Ascending aorta (tissue), 2 donors: ENCODE data around the gene PTGIS. TPM values are rescaled to one million over a fixed set of nuclear protein-coding genes. Genes with fewer than 3 reads are reported as not detected.
"Not testable (repeated sequence)": the region's sequence is repeated elsewhere in the genome, so short reads cannot be mapped to it uniquely, and the experiment has no call there.

Source experiments
- DNase-seq, 2 donors: peaks; one replicate each; pipeline ENCODE4 v3.0.0-alpha.2; 2019; ENCODE audit warnings: low spot score in 2 of 2
- H3K27ac ChIP-seq, 2 donors: fragments of 200-600 bp; sonication (generic); one replicate each; pipeline ENCODE4 v1.5.1; 2016 to 2017; ENCODE audit warnings: mild to moderate bottlenecking in 1 of 2
- H3K27me3 ChIP-seq: fragments of 200-600 bp; sonication (generic); one replicate; pipeline ENCODE4 v1.5.1; 2017
- H3K36me3 ChIP-seq, 2 donors: fragments of 200-600 bp; sonication (generic); one replicate each; pipeline ENCODE4 v1.5.1; 2016
- H3K4me1 ChIP-seq, 2 donors: fragments of 200-600 bp; sonication (generic); one replicate each; pipeline ENCODE4 v1.5.1; 2016 to 2017; ENCODE audit warnings: mild to moderate bottlenecking in 1 of 2
- H3K4me3 ChIP-seq, 2 donors: fragments of 200-600 bp; sonication (generic); one replicate each; pipeline ENCODE4 v1.5.1; 2016 to 2017; ENCODE audit warnings: mild to moderate bottlenecking in 1 of 2
- H3K9me3 ChIP-seq, 2 donors: fragments of 200-600 bp; sonication (generic); one replicate each; pipeline ENCODE4 v1.5.1; 2016
- intact Hi-C: fragments of 100-400 bp; cut with DNase I; formaldehyde crosslinking; loops from one replicate; pipeline ENCODE4 v1.15.1; 2023
- total RNA-seq: library from RNA; depleted of rRNA; stranded (reverse); fragments of >200 nt; gene quantifications from one replicate; pipeline ENCODE4 v1.1.0, GENCODE V29; 2016
- TF ChIP-seq, protein P1 (sequence below), 3 experiments: fragments of 200-600 bp in 2 of 3; fragments of 450-650 bp in 1 of 3; sonication (generic) in 2 of 3; IDR thresholded peaks; one replicate each; pipeline ENCODE4 v1.5.1; 2016 to 2019; ENCODE audit warnings: antibody characterized with exemption in 3 of 3, mild to moderate bottlenecking in 1 of 3, moderate library complexity in 1 of 3

The PTGIS gene
- total RNA-seq, 1 donor from 2014 or later = 288 TPM

GRCh38 chr20:49566401-49567364 lies 1.3 kb downstream of the PTGIS start:
- Histone ChIP-seq H3K4me3 (peak overlapping the region; percentile 67 to 94), H3K4me1 (peaks cover 21 to 50% of the 10 kb centered on the region in 2 donors), H3K36me3 (peaks cover 9 to 11% of the 10 kb centered on the region in 2 donors), H3K27me3 (no peaks in the 10 kb centered on the region), H3K27ac (peak overlapping the region; percentile 97 to 100), H3K9me3 (no peaks in the 10 kb centered on the region)
- DNase-seq = no peak
- TF ChIP-seq, protein P1, sequence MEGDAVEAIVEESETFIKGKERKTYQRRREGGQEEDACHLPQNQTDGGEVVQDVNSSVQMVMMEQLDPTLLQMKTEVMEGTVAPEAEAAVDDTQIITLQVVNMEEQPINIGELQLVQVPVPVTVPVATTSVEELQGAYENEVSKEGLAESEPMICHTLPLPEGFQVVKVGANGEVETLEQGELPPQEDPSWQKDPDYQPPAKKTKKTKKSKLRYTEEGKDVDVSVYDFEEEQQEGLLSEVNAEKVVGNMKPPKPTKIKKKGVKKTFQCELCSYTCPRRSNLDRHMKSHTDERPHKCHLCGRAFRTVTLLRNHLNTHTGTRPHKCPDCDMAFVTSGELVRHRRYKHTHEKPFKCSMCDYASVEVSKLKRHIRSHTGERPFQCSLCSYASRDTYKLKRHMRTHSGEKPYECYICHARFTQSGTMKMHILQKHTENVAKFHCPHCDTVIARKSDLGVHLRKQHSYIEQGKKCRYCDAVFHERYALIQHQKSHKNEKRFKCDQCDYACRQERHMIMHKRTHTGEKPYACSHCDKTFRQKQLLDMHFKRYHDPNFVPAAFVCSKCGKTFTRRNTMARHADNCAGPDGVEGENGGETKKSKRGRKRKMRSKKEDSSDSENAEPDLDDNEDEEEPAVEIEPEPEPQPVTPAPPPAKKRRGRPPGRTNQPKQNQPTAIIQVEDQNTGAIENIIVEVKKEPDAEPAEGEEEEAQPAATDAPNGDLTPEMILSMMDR (IDR thresholded peaks at IDR 0.05) = no peak
- intact Hi-C loops = no loop called here

DNA sequence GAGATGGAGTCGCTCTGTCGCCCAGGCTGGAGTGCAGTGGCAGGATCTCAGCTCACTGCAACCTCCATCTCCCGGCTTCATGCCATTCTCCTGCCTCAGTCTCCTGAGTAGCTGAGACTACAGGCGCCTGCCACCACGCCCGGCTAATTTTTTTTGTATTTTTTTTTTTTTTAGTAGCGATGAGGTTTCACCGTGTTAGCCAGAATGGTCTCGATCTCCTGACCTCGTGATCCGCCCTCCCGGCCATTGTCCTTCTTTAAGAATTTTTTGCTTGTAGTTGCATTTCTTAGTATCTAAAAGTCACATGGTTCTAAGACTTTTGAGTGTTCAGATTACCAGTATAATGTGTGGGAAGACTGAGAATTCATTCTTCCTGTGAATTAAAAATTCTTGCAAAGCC lies 2.9 kb downstream of the PTGIS start:
- peak in 1 of 2 donors; percentile 58 for DNase-seq
- intact Hi-C loops, H3K9me3 ChIP-seq, H3K27me3 ChIP-seq: not testable (repeated sequence)
- Histone ChIP-seq H3K36me3 (peaks cover 15 to 26% of the 10 kb centered on the region in 2 donors), H3K4me1 (peaks cover 24 to 62% of the 10 kb centered on the region in 2 donors), H3K4me3 (peak overlapping the region; percentile 31 to 94), H3K27ac (peak overlapping the region; percentile 97 to 100)

GRCh38 chr20:49563015-49563980 lies 4.6 kb downstream of the PTGIS start:
- Histone ChIP-seq H3K4me1 (peaks cover 20 to 60% of the 10 kb centered on the region in 2 donors), H3K27me3 (no peaks in the 10 kb centered on the region), H3K4me3 (peak overlapping the region in 1 of 2 donors; percentile 94), H3K9me3 (no peaks in the 10 kb centered on the region), H3K27ac (peak overlapping the region; percentile 97 to 100), H3K36me3 (peaks cover 15 to 26% of the 10 kb centered on the region in 2 donors)
- TF ChIP-seq, protein P1 (IDR thresholded peaks at IDR 0.05) = no peak
- intact Hi-C loops = no loop called here
- peak in 1 of 2 donors; percentile 49 for DNase-seq

DNA sequence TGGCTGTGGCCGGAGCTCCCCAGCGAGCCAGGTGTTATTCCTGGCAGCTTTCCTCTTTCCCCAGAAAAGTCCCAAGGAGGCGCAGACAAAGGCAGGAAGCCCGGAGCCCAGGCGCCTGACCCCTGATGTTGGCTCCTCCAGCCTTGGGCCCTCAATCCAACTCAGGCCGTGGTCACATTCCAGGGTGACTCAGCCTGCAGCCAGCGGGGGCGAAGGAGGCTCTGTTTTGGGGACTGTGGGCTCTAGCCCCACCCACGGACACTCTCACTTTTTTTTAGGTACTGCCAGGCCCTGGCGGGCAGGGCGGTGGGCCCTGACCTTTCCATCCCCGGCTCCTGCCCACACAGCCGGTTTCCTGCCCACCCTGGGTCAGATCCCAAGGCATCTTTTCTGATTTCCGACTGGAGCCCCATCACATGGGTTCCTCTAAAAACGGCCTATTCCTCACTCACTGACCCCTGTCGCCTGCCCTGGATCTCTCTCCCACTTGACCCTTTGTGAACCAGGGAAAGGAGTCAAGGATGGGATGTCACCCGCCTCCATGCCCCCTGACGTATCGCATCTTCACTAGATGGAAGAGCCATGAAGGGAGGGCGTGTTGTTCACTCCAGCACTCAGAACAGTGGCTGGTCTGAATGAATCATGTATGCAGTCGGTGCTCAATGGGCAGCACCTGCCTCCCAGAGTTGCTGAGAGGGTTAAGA lies 5.5 kb downstream of the PTGIS start:
- Histone ChIP-seq H3K27me3 (no peaks in the 10 kb centered on the region), H3K36me3 (peaks cover 15 to 26% of the 10 kb centered on the region in 2 donors), H3K4me1 (peaks cover 26 to 68% of the 10 kb centered on the region in 2 donors), H3K27ac (peak overlapping the region; percentile 97 to 100), H3K9me3 (no peaks in the 10 kb centered on the region), H3K4me3 (peak overlapping the region in 1 of 2 donors; percentile 94)
- DNase-seq = peak; percentile 87 to 97
- intact Hi-C loops = no loop called here
- TF ChIP-seq, protein P1 (IDR thresholded peaks at IDR 0.05) = no peak

DNA sequence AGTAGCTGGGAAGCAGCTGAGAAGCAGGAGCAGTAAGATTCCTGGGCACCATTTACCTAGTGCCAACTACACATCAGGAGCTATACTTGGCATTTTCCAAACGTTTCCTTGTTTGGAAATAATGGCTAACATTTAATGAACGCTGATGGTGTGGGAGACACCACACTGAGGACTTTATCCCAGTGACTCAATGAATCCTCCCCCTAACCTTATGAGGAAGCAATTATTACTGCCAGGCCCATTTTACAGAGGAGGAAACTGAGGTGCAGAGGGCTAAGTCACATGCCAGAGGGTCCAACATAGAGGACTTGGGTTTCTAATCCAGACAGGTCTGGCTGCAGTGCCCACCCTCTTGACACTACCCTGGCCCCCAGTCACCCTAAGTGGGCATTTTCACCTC lies 6.1 kb downstream of the PTGIS start:
- Histone ChIP-seq H3K27me3 (no peaks in the 10 kb centered on the region), H3K27ac (peak overlapping the region; percentile 97 to 100), H3K36me3 (peaks cover 15 to 26% of the 10 kb centered on the region in 2 donors), H3K4me1 (peaks cover 26 to 75% of the 10 kb centered on the region in 2 donors), H3K9me3 (no peaks in the 10 kb centered on the region), H3K4me3 (peak overlapping the region in 1 of 2 donors; percentile 94)
- intact Hi-C loops = no loop called here
- DNase-seq = no peak
- TF ChIP-seq, protein P1 (IDR thresholded peaks at IDR 0.05) = no peak
